ENCODE results near the gene DNAH11.

- TF ChIP-seq REPIN1 (CRISPR knock-in tag; IDR thresholded peaks at IDR 0.05; ENCODE audit: borderline replicate concordance, low read depth) (no peak), KLF15 (CRISPR knock-in tag; IDR thresholded peaks at IDR 0.05; ENCODE audit: borderline replicate concordance) (no peak), MLX (CRISPR knock-in tag; IDR thresholded peaks at IDR 0.05) (no peak)
Measured at GRCh38 chr7:21733837-21734236, 191.0 kb downstream of the DNAH11 start.

Measured in HepG2 (cell line).